Astrocyte (in vitro differentiated cells and primary cell): ENCODE data around the gene CCNF.

Experiments used
- EZH2 ChIP-seq: IDR thresholded peaks from 2 replicates; pipeline ENCODE4 v1.6.1; 2012; ENCODE audit warnings: mild to moderate bottlenecking, low read length, inconsistent platforms; ENCODE audit not compliant: insufficient read depth
- TF ChIP-seq, protein P1 (sequence below): IDR thresholded peaks from 2 replicates; pipeline ENCODE4 v1.5.1; 2011; ENCODE audit warnings: low read depth, mild to moderate bottlenecking, inconsistent platforms, low read length, moderate library complexity; ENCODE audit not compliant: insufficient read depth

DNA sequence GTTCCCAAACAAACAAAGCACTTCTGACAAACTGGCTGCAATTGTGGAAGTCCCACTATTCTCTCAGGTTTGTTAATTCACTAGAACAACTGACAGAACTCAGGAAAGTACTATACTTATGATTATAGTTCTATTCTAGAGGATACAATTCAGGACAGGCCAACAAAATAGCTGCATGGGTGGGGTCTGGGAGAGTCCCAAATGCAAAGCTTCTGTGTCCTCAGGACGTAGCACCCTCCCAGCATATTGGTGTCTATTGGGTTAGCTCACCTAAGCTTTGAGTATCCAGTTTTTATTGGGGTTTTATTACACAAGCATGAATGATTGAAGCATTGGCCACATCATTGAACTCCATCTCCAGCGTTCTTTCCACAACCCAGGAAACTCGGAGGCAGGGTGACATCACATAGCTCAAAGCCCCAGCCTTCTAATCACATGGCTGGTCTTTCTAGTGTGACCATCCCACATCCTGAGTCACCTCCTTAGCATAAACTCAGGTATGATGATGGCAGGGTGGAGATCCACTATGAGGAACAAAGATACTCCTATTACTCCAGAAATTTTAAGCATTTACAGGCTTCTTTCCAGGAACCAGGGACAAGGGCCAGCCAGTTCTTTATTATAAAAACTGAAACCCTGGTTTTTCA, 43.9 kb upstream of the CCNF start:
- TF ChIP-seq, protein P1, sequence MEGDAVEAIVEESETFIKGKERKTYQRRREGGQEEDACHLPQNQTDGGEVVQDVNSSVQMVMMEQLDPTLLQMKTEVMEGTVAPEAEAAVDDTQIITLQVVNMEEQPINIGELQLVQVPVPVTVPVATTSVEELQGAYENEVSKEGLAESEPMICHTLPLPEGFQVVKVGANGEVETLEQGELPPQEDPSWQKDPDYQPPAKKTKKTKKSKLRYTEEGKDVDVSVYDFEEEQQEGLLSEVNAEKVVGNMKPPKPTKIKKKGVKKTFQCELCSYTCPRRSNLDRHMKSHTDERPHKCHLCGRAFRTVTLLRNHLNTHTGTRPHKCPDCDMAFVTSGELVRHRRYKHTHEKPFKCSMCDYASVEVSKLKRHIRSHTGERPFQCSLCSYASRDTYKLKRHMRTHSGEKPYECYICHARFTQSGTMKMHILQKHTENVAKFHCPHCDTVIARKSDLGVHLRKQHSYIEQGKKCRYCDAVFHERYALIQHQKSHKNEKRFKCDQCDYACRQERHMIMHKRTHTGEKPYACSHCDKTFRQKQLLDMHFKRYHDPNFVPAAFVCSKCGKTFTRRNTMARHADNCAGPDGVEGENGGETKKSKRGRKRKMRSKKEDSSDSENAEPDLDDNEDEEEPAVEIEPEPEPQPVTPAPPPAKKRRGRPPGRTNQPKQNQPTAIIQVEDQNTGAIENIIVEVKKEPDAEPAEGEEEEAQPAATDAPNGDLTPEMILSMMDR: no peak
- no peak for TF ChIP-seq EZH2
